ENCODE data around the gene PLVAP. TPM values are rescaled to one million over a fixed set of nuclear protein-coding genes. Genes with fewer than 3 reads are reported as not detected.
A peak's percentile ranks its signal among the peaks of the same experiment; 100 is the strongest.

Gene PLVAP
- total RNA-seq, 2 experiments from 2014 or later: 0.68 TPM; not detected in 1

DNA sequence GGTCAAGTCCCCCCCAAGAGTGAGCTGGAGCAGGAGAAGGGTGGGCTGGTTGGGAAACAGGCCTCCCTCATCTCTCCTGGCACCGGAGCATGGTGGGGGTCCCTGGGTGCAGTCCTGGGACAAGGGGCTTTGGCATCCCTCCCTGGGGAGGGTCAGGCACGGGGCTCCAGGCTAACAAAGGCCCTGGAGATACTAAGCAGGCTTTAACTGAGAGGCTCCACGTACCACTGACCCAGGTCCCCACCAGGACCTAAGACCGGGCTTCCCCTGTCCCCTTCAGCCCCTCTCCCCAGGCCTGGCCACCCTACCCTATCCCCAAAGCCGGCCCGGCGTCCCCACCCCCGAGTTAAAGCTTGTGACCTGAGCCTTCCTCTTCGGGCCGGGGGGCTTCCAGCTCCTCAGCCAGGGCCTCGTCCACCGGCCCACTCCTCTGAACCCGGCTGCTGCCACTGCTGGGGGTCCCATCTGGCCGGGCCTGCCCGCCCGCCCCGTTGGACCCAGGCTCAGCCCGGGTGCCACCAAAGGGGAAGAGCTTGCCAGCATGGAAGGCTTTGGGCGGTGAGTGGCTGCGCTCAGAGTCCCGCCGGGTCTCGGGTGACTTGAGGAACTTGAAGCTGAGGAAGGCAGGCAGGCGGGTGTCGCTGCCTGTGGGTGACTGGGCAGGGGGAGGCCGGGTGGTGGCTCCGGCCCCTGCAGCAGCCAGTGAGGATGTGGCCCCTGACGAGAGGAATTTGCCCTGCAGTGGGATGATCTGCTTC lies 52.6 kb downstream of the PLVAP start:
- Mint-ChIP-seq H3K36me3 (peaks cover 5% of the 10 kb centered on the region), H3K4me1 (peaks cover 6% of the 10 kb centered on the region)
- POLR2A ChIA-PET: interaction anchor here (0.5 to 2.3 kb wide), 3 partner anchors 9 to 418 kb away, joined by 5 to 10 read pairs (median 5); partner anchors contain the start of gene DDA1

GRCh38 chr19:17323964-17324332 lies 53.2 kb downstream of the PLVAP start:
- DNase-seq (no peak), ATAC-seq (ENCODE audit: low read depth) (peak; percentile 29)
- Mint-ChIP-seq H3K27me3 (no peaks in the 10 kb centered on the region), H3K4me3 (no peak overlapping the region), H3K4me1 (peaks cover 5% of the 10 kb centered on the region), H3K27ac (peak overlapping the region; percentile 42), H3K36me3 (peaks cover 5% of the 10 kb centered on the region), H3K9me3 (no peaks in the 10 kb centered on the region)
- POLR2A ChIA-PET: interaction anchor here (0.5 to 2.3 kb wide), 3 partner anchors 9 to 419 kb away, joined by 5 to 10 read pairs (median 5); partner anchors contain the start of gene DDA1

More for the DNA sequence above, 52.6 kb downstream of the PLVAP start:
- no peak for DNase-seq
- ATAC-seq (ENCODE audit: low read depth): no peak
- H3K4me3 Mint-ChIP-seq: no peak overlapping the region
- H3K9me3 Mint-ChIP-seq: no peaks in the 10 kb centered on the region
- no peak overlapping the region for H3K27ac Mint-ChIP-seq
- H3K27me3 Mint-ChIP-seq: no peaks in the 10 kb centered on the region

GRCh38 chr19:17323300-17323963 lies 53.7 kb downstream of the PLVAP start:
- no peaks in the 10 kb centered on the region for H3K27me3 Mint-ChIP-seq
- H3K4me3 Mint-ChIP-seq: peak overlapping the region; percentile 47
- H3K27ac Mint-ChIP-seq: no peak overlapping the region
- DNase-seq (no peak), ATAC-seq (ENCODE audit: low read depth) (no peak)
- H3K4me1 Mint-ChIP-seq: peaks cover 5% of the 10 kb centered on the region
- POLR2A ChIA-PET: interaction anchor here (2.3 kb wide), 1 partner anchor 10 kb away, joined by 10 read pairs; no protein-coding TSS in a partner anchor
- no peaks in the 10 kb centered on the region for H3K9me3 Mint-ChIP-seq
- H3K36me3 Mint-ChIP-seq: peaks cover 5% of the 10 kb centered on the region

- H3K4me3 Mint-ChIP-seq: no peak overlapping the region
- no peaks in the 10 kb centered on the region for H3K27me3 Mint-ChIP-seq
Observed at GRCh38 chr19:17322854-17323253, 54.3 kb downstream of the PLVAP start.

GRCh38 chr19:17321655-17322489 lies 55.3 kb downstream of the PLVAP start:
- peak overlapping the region; percentile 28 for H3K27ac Mint-ChIP-seq
- no peak for DNase-seq
- POLR2A ChIA-PET: interaction anchor here (0.6 to 0.9 kb wide), 2 partner anchors 12 to 1170 kb away, joined by 3 read pairs; no protein-coding TSS in a partner anchor
- H3K4me1 Mint-ChIP-seq: peaks cover 4% of the 10 kb centered on the region
- no peaks in the 10 kb centered on the region for H3K27me3 Mint-ChIP-seq
- peaks cover 5% of the 10 kb centered on the region for H3K36me3 Mint-ChIP-seq
- no peaks in the 10 kb centered on the region for H3K9me3 Mint-ChIP-seq
- ATAC-seq (ENCODE audit: low read depth): no peak
- H3K4me3 Mint-ChIP-seq: no peak overlapping the region

More at GRCh38 chr19:17322854-17323253, 54.3 kb downstream of the PLVAP start:
- H3K9me3 Mint-ChIP-seq: no peaks in the 10 kb centered on the region
- no peak for ATAC-seq (ENCODE audit: low read depth)
- no peak for DNase-seq
- POLR2A ChIA-PET: interaction anchor here (2.3 kb wide), 1 partner anchor 10 kb away, joined by 10 read pairs; no protein-coding TSS in a partner anchor
- H3K4me1 Mint-ChIP-seq: peaks cover 4% of the 10 kb centered on the region
- H3K27ac Mint-ChIP-seq: no peak overlapping the region
- peaks cover 5% of the 10 kb centered on the region for H3K36me3 Mint-ChIP-seq

DNA sequence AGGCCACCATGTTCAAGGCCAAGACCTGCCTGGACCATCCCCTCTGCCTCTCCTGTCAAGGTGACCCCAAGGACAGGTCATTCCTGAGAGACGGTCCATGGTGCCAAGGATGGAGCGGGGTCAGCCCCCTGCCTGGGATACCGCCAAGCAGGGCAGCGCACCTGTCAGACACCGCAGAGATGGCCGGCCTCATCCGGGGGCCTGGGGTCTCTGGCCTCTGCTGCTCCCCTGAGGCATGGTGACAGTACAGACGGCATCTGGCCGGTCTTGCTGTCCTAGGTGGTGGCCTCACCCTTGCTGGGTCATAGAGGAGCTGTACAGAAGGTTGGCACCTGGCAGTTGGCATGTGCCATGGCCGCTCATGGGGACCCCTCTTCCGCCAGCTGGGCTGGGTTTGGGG lies 56.7 kb downstream of the PLVAP start:
- no peak for DNase-seq
- Mint-ChIP-seq H3K36me3 (peaks cover 14% of the 10 kb centered on the region), H3K27ac (no peak overlapping the region), H3K4me3 (no peak overlapping the region), H3K4me1 (peaks cover 5% of the 10 kb centered on the region), H3K9me3 (no peaks in the 10 kb centered on the region), H3K27me3 (no peaks in the 10 kb centered on the region)
- no peak for ATAC-seq (ENCODE audit: low read depth)
- POLR2A ChIA-PET: interaction anchor here (1.2 kb wide), 1 partner anchor 11 kb away, joined by 3 read pairs; the partner anchor contains the start of gene DDA1

DNA sequence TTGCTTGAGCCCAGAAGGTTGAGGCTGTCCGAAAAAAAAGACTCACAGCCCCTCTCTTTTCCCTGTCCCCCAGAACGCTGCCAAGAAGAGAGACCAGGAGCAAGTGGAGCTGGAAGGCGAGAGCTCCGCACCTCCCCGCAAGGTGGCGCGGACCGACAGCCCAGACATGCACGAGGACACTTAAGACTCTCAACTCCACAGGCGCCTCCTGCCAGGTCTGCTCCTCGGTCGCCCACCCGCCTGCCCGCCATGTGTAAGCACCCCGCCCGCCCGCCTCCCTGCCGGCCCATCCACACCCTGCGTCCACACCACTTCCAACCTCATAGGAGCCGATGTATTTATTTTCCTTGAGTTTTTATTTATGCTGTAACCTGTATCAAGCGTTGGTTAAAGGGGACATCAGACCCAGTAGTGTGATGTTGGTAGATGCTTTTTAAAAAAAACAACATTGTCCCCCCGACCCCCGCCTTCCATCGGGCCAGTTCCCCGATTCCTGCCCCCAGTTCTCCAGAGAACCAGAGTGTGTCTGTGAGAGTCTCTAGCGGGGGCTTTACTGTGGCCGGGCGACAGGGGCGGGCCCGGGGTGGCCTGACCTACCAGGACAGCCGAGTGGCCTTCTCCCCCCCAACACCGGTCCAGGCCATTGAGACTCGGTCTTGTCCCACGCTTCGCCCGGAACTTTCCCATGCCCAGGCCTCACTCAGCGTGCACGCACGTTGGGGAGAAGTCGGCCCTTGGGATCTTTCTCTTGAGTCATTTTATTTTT lies 57.5 kb downstream of the PLVAP start:
- no peak for DNase-seq
- H3K27me3 Mint-ChIP-seq: no peaks in the 10 kb centered on the region
- H3K9me3 Mint-ChIP-seq: no peaks in the 10 kb centered on the region
- H3K4me1 Mint-ChIP-seq: peaks cover 5% of the 10 kb centered on the region
- no peak for ATAC-seq (ENCODE audit: low read depth)
- peaks cover 15% of the 10 kb centered on the region for H3K36me3 Mint-ChIP-seq
- no peak overlapping the region for H3K27ac Mint-ChIP-seq
- POLR2A ChIA-PET: interaction anchor here (1.7 kb wide), 1 partner anchor 11 kb away, joined by 3 read pairs; no protein-coding TSS in a partner anchor
- H3K4me3 Mint-ChIP-seq: no peak overlapping the region

GRCh38 chr19:17318966-17319365 lies 58.2 kb downstream of the PLVAP start:
- POLR2A ChIA-PET: interaction anchor here (1.7 kb wide), 1 partner anchor 10 kb away, joined by 3 read pairs; no protein-coding TSS in a partner anchor

DNA sequence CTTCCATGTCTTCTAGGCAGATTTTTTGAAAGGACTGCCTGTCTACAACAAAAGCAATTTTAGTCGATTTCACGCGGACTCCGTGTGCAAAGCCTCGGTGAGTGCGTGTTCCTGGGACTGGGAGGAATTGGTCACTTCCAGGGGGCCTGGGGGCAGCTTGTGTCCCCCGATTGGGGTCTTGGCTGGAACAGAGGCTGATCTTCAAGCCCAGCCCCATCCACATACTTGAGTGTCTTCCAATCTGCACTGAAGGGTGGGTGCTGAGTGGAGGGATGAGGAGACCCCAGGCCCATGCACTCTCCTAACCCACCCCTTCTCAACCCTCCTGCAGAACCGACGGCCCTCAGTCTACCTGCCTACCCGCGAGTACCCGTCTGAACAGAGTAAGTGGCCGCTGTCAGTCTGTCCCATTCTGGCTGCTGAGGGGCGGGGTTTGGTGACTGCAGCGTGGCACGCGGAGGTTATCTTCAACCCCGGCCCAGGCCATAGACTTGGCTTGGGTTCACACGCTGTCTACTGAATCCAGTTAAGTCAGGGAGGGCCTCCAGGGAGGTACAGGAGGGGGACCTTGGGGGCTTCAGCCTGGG lies 63.0 kb downstream of the PLVAP start:
- Mint-ChIP-seq H3K27ac (no peak overlapping the region), H3K36me3 (peaks cover 10% of the 10 kb centered on the region), H3K4me1 (peaks cover 14% of the 10 kb centered on the region), H3K4me3 (no peak overlapping the region), H3K27me3 (no peaks in the 10 kb centered on the region), H3K9me3 (no peaks in the 10 kb centered on the region)
- ATAC-seq (ENCODE audit: low read depth): no peak
- no peak for DNase-seq
- POLR2A ChIA-PET: no interaction called here

More at GRCh38 chr19:17318966-17319365, 58.2 kb downstream of the PLVAP start:
- H3K27me3 Mint-ChIP-seq: no peaks in the 10 kb centered on the region
- no peaks in the 10 kb centered on the region for H3K9me3 Mint-ChIP-seq
- H3K4me3 Mint-ChIP-seq: no peak overlapping the region
- ATAC-seq (ENCODE audit: low read depth): no peak
- no peak for DNase-seq
- peaks cover 5% of the 10 kb centered on the region for H3K4me1 Mint-ChIP-seq
- H3K27ac Mint-ChIP-seq: no peak overlapping the region
- peaks cover 15% of the 10 kb centered on the region for H3K36me3 Mint-ChIP-seq

GRCh38 chr19:17312189-17313113 lies 64.7 kb downstream of the PLVAP start:
- no peaks in the 10 kb centered on the region for H3K9me3 Mint-ChIP-seq

GRCh38 chr19:17311455-17312188 lies 65.5 kb downstream of the PLVAP start:
- Mint-ChIP-seq H3K4me3 (peak overlapping the region; percentile 2), H3K4me1 (peaks cover 23% of the 10 kb centered on the region), H3K36me3 (peaks cover 10% of the 10 kb centered on the region), H3K9me3 (no peaks in the 10 kb centered on the region), H3K27ac (peak overlapping the region; percentile 51), H3K27me3 (no peaks in the 10 kb centered on the region)
- DNase-seq: no peak
- ATAC-seq (ENCODE audit: low read depth): no peak
- POLR2A ChIA-PET: no interaction called here

More at GRCh38 chr19:17312189-17313113, 64.7 kb downstream of the PLVAP start:
- DNase-seq (no peak), ATAC-seq (ENCODE audit: low read depth) (no peak)
- no peak overlapping the region for H3K4me3 Mint-ChIP-seq
- H3K4me1 Mint-ChIP-seq: peaks cover 21% of the 10 kb centered on the region
- no peaks in the 10 kb centered on the region for H3K27me3 Mint-ChIP-seq
- H3K36me3 Mint-ChIP-seq: peaks cover 10% of the 10 kb centered on the region
- POLR2A ChIA-PET: no interaction called here
- H3K27ac Mint-ChIP-seq: no peak overlapping the region

Data from activated naive CD8-positive, alpha-beta T cell treated with anti-CD3 and anti-CD28 coated beads, Interleukin-2, amount 10 ng/mL, durations not matched to agents 7 days and 5 days (primary cell).